Measurements from ENCODE around the gene TENM4. TPM values are rescaled to one million over a fixed set of nuclear protein-coding genes. Genes with fewer than 3 reads are reported as not detected.

TENM4 gene
- total and polyA plus RNA-seq, 2 of the 13 experiments (the other 11 are each of a cell fraction or from before 2014, with no cell fraction given): not detected

- TF ChIP-seq, protein P1, sequence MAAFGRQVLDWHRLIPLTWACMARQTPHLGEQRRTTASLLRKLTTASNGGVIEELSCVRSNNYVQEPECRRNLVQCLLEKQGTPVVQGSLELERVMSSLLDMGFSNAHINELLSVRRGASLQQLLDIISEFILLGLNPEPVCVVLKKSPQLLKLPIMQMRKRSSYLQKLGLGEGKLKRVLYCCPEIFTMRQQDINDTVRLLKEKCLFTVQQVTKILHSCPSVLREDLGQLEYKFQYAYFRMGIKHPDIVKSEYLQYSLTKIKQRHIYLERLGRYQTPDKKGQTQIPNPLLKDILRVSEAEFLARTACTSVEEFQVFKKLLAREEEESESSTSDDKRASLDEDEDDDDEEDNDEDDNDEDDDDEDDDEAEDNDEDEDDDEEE (CRISPR knock-in tag; IDR thresholded peaks at IDR 0.05): no peak
- TF ChIP-seq, protein P2, sequence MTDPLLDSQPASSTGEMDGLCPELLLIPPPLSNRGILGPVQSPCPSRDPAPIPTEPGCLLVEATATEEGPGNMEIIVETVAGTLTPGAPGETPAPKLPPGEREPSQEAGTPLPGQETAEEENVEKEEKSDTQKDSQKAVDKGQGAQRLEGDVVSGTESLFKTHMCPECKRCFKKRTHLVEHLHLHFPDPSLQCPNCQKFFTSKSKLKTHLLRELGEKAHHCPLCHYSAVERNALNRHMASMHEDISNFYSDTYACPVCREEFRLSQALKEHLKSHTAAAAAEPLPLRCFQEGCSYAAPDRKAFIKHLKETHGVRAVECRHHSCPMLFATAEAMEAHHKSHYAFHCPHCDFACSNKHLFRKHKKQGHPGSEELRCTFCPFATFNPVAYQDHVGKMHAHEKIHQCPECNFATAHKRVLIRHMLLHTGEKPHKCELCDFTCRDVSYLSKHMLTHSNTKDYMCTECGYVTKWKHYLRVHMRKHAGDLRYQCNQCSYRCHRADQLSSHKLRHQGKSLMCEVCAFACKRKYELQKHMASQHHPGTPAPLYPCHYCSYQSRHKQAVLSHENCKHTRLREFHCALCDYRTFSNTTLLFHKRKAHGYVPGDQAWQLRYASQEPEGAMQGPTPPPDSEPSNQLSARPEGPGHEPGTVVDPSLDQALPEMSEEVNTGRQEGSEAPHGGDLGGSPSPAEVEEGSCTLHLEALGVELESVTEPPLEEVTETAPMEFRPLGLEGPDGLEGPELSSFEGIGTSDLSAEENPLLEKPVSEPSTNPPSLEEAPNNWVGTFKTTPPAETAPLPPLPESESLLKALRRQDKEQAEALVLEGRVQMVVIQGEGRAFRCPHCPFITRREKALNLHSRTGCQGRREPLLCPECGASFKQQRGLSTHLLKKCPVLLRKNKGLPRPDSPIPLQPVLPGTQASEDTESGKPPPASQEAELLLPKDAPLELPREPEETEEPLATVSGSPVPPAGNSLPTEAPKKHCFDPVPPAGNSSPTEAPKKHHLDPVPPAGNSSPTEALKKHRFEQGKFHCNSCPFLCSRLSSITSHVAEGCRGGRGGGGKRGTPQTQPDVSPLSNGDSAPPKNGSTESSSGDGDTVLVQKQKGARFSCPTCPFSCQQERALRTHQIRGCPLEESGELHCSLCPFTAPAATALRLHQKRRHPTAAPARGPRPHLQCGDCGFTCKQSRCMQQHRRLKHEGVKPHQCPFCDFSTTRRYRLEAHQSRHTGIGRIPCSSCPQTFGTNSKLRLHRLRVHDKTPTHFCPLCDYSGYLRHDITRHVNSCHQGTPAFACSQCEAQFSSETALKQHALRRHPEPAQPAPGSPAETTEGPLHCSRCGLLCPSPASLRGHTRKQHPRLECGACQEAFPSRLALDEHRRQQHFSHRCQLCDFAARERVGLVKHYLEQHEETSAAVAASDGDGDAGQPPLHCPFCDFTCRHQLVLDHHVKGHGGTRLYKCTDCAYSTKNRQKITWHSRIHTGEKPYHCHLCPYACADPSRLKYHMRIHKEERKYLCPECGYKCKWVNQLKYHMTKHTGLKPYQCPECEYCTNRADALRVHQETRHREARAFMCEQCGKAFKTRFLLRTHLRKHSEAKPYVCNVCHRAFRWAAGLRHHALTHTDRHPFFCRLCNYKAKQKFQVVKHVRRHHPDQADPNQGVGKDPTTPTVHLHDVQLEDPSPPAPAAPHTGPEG (CRISPR knock-in tag; IDR thresholded peaks at IDR 0.05): no peak
- TF ChIP-seq CEBPG (CRISPR knock-in tag; IDR thresholded peaks at IDR 0.05): 0 out of 2 replicates have a peak, but pooled peaks have one; percentile 17
- peak; percentile 88 for TF ChIP-seq ARNTL (CRISPR knock-in tag; IDR thresholded peaks at IDR 0.05)
- 0 out of 2 replicates have a peak, but pooled peaks have one; percentile 30 for TF ChIP-seq NFYB (CRISPR knock-in tag; IDR thresholded peaks at IDR 0.05)
- TF ChIP-seq RBM39 (IDR thresholded peaks at IDR 0.05; ENCODE audit: low read depth, low read length, poor library complexity, severe bottlenecking): no peak
- TF ChIP-seq ZBTB20 (CRISPR knock-in tag; IDR thresholded peaks at IDR 0.05; ENCODE audit: borderline replicate concordance, low read depth): peak; percentile 70; the same call in 1 of the 2 replicates
- peak; percentile 63; the same call in 1 of the 2 replicates for TF ChIP-seq ZSCAN31 (CRISPR knock-in tag; IDR thresholded peaks at IDR 0.05; ENCODE audit: low read depth)
- 0 out of 2 replicates have a peak, but pooled peaks have one; percentile 36 for TF ChIP-seq TRIM24 (CRISPR knock-in tag; IDR thresholded peaks at IDR 0.05)
- no peak for TF ChIP-seq SP5 (CRISPR knock-in tag; IDR thresholded peaks at IDR 0.05; ENCODE audit: borderline replicate concordance, low read depth)
- TF ChIP-seq DNMT1 (CRISPR knock-in tag; IDR thresholded peaks at IDR 0.05): no peak
- no peak for TF ChIP-seq AHR (CRISPR knock-in tag; IDR thresholded peaks at IDR 0.05)
- no peak for TF ChIP-seq ZEB1 (IDR thresholded peaks at IDR 0.05; ENCODE audit: insufficient replicate concordance, low read depth)
- peak; percentile 48 for TF ChIP-seq ZMYM3 (CRISPR knock-in tag; IDR thresholded peaks at IDR 0.05)
- no peak for TF ChIP-seq ZNF724P (CRISPR knock-in tag; IDR thresholded peaks at IDR 0.05; ENCODE audit: borderline replicate concordance)
- no peak for TF ChIP-seq HMG20B (CRISPR knock-in tag; conservative IDR thresholded peaks at IDR 0.05)
- peak; percentile 52; the same call in 1 of the 2 replicates for TF ChIP-seq ESRRA (CRISPR knock-in tag; IDR thresholded peaks at IDR 0.05; ENCODE audit: low read depth)
- 0 out of 2 replicates have a peak, but pooled peaks have one; percentile 30 for TF ChIP-seq ZFP1 (CRISPR knock-in tag; IDR thresholded peaks at IDR 0.05)
- TF ChIP-seq ONECUT2 (CRISPR knock-in tag; IDR thresholded peaks at IDR 0.05): peak; percentile 86; the same call in 1 of the 2 replicates
- TF ChIP-seq AGO2 (optimal IDR thresholded peaks at IDR 0.05; ENCODE audit: low read depth, low read length): no peak
- peak; percentile 82 for TF ChIP-seq HNF4A (CRISPR knock-in tag; IDR thresholded peaks at IDR 0.05)
- TF ChIP-seq, protein P3, sequence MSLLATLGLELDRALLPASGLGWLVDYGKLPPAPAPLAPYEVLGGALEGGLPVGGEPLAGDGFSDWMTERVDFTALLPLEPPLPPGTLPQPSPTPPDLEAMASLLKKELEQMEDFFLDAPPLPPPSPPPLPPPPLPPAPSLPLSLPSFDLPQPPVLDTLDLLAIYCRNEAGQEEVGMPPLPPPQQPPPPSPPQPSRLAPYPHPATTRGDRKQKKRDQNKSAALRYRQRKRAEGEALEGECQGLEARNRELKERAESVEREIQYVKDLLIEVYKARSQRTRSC (CRISPR knock-in tag; IDR thresholded peaks at IDR 0.05; ENCODE audit: low read depth): no peak
- peak; percentile 19 to 29; a peak in 1 of 4 replicates for TF ChIP-seq MAFK (conservative IDR thresholded peaks at IDR 0.05 in 1 of 2, IDR thresholded peaks at IDR 0.05 in 1 of 2; ENCODE audit: low read length in 2 of 2)
- TF ChIP-seq ZNF253 (CRISPR knock-in tag; IDR thresholded peaks at IDR 0.05; ENCODE audit: borderline replicate concordance): no peak
These were observed 827.4 kb downstream of the TENM4 start (continued) for GRCh38 chr11:78613378-78613813.

Measured in HepG2 (cell line).